Tibial artery (tissue), 4 donors: ENCODE data around the gene CFD.
"Not testable (repeated sequence)": the region's sequence is repeated elsewhere in the genome, so short reads cannot be mapped to it uniquely, and the experiment has no call there.

Experiments used
- DNase-seq, 2 donors: peaks; one replicate each; pipeline ENCODE4 v3.0.0-alpha.2; 2019
- H3K27ac ChIP-seq, 2 donors: fragments of 200-600 bp; sonication (generic) in 1 of 2; 1 replicate in 1 of 2; 2 replicates in 1 of 2; pipeline ENCODE4 v1.5.1; 2018 to 2019; ENCODE audit warnings: mild to moderate bottlenecking in 1 of 2
- H3K27me3 ChIP-seq, 2 donors: fragments of 200-600 bp; sonication (generic) in 1 of 2; one replicate each; pipeline versions ENCODE4 v1.5.1 to v1.6.0; 2016 to 2019
- H3K36me3 ChIP-seq, 3 donors: fragments of 200-600 bp; sonication (generic) in 2 of 3; one replicate each; pipeline ENCODE4 v1.5.1; 2016 to 2019; ENCODE audit warnings: mild to moderate bottlenecking in 2 of 3
- H3K4me1 ChIP-seq, 4 donors: fragments of 200-600 bp; sonication (generic) in 2 of 4; 1 replicate in 3 of 4; 2 replicates in 1 of 4; pipeline ENCODE4 v1.5.1; 2016 to 2019
- H3K4me3 ChIP-seq, 2 donors: fragments of 200-600 bp; sonication (generic) in 1 of 2; 1 replicate in 1 of 2; 2 replicates in 1 of 2; pipeline ENCODE4 v1.5.1; 2018 to 2019; ENCODE audit warnings: mild to moderate bottlenecking in 2 of 2
- H3K9me3 ChIP-seq, 3 donors: fragments of 200-600 bp; sonication (generic) in 1 of 3; one replicate each; pipeline ENCODE4 v1.5.1; 2016 to 2019
- CTCF ChIP-seq, 2 experiments: fragments of 200-600 bp in 1 of 2; fragments of 450-650 bp in 1 of 2; IDR thresholded peaks; one replicate each; pipeline ENCODE4 v1.5.1; 2017 to 2019; ENCODE audit warnings: antibody characterized with exemption in 2 of 2, mild to moderate bottlenecking in 1 of 2, moderate library complexity in 1 of 2
- intact Hi-C: fragments of 100-400 bp; cut with DNase I; formaldehyde crosslinking; loops from one replicate; pipeline ENCODE4 v1.15.0; 2023; ENCODE audit warnings: low total_unique reads

Gene CFD

DNA sequence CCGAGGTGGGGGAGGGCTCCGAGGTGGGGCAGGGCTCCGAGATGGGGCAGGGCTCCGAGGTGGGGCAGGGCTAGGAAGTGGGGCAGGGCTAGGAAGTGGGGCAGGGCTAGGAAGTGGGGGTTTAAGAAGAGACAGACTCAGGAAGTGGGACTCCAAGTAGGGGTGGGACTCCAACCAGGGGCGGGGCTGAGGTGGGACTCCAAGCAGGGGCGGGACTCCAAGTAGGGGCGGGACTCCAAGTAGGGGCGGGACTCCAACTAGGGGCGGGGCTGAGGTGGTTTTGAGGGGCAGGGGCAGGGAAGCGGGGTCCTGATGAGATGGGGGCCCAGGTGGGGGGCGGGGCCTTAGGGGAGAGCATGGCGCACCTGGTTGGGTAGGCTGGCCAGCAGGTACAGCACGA is 13.6 kb downstream of the CFD start:
- H3K27me3 ChIP-seq, result no peaks in the 10 kb centered on the region
- intact Hi-C loops, result no loop called here
- TF ChIP-seq CTCF (IDR thresholded peaks at IDR 0.05), result no peak
- no peak for DNase-seq
- H3K4me1 ChIP-seq, result peaks cover 0 to 16% (median 10%) of the 10 kb centered on the region in 4 donors
- H3K27ac ChIP-seq, result no peak overlapping the region
- H3K9me3 ChIP-seq, result no peaks in the 10 kb centered on the region
- H3K4me3 ChIP-seq, result no peak overlapping the region
- peaks cover 37 to 90% (median 66%) of the 10 kb centered on the region in 3 donors for H3K36me3 ChIP-seq

GRCh38 chr19:873561-874041 is 14.1 kb downstream of the CFD start:
- no peak overlapping the region for H3K27ac ChIP-seq
- peaks cover 36 to 90% (median 61%) of the 10 kb centered on the region in 3 donors for H3K36me3 ChIP-seq
- no peak overlapping the region for H3K4me3 ChIP-seq
- DNase-seq, result no peak
- peaks cover 0 to 15% (median 9%) of the 10 kb centered on the region in 4 donors for H3K4me1 ChIP-seq
- intact Hi-C loops, result no loop called here
- H3K27me3 ChIP-seq, result no peaks in the 10 kb centered on the region
- H3K9me3 ChIP-seq, result no peaks in the 10 kb centered on the region
- TF ChIP-seq CTCF (IDR thresholded peaks at IDR 0.05), result no peak

GRCh38 chr19:875265-875879 is 15.9 kb downstream of the CFD start:
- no peak for DNase-seq
- no peaks in the 10 kb centered on the region for H3K27me3 ChIP-seq
- H3K4me1 ChIP-seq, result peaks cover 0 to 8% (median 0%) of the 10 kb centered on the region in 4 donors
- no peak overlapping the region for H3K27ac ChIP-seq
- H3K4me3 ChIP-seq, result no peak overlapping the region
- intact Hi-C loops, result no loop called here
- peaks cover 44 to 90% (median 68%) of the 10 kb centered on the region in 3 donors for H3K36me3 ChIP-seq
- TF ChIP-seq CTCF (IDR thresholded peaks at IDR 0.05), result no peak
- H3K9me3 ChIP-seq, result no peaks in the 10 kb centered on the region

DNA sequence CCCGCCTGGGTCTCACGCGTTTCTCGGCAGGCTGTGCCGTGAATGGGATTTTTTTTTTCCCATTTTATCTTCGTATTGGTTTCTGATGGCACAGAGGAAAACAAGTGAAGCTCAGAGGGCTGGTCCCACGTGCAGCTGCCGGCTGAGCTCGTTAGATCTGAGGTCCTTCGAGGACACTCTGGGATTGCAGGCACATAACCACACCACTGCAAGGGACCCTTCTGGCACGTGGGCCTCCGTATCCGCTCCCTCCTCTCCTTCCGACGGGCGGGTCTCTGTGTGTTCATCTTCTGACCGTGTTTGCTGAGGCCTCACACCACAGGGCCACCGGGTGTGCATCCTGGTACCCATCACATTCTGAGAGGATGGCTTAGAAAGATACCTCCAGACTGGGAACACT is 16.6 kb downstream of the CFD start:
- Histone ChIP-seq H3K36me3 (peaks cover 44 to 90% (median 68%) of the 10 kb centered on the region in 3 donors), H3K9me3 (no peaks in the 10 kb centered on the region), H3K27me3 (no peaks in the 10 kb centered on the region), H3K27ac (no peak overlapping the region), H3K4me1 (peaks cover 0 to 8% (median 0%) of the 10 kb centered on the region in 4 donors), H3K4me3 (no peak overlapping the region)
- no peak for DNase-seq
- no peak for TF ChIP-seq CTCF (IDR thresholded peaks at IDR 0.05)
- intact Hi-C loops, result no loop called here

- Histone ChIP-seq H3K9me3 (no peaks in the 10 kb centered on the region), H3K36me3 (peaks cover 50 to 92% (median 72%) of the 10 kb centered on the region in 3 donors), H3K27me3 (no peaks in the 10 kb centered on the region), H3K4me1 (peaks cover 0 to 8% (median 0%) of the 10 kb centered on the region in 4 donors), H3K4me3 (no peak overlapping the region), H3K27ac (no peak overlapping the region)
- TF ChIP-seq CTCF (IDR thresholded peaks at IDR 0.05), result no peak
- no peak for DNase-seq
- intact Hi-C loops, result no loop called here
Measured at GRCh38 chr19:876780-877314, 17.4 kb downstream of the CFD start.

DNA sequence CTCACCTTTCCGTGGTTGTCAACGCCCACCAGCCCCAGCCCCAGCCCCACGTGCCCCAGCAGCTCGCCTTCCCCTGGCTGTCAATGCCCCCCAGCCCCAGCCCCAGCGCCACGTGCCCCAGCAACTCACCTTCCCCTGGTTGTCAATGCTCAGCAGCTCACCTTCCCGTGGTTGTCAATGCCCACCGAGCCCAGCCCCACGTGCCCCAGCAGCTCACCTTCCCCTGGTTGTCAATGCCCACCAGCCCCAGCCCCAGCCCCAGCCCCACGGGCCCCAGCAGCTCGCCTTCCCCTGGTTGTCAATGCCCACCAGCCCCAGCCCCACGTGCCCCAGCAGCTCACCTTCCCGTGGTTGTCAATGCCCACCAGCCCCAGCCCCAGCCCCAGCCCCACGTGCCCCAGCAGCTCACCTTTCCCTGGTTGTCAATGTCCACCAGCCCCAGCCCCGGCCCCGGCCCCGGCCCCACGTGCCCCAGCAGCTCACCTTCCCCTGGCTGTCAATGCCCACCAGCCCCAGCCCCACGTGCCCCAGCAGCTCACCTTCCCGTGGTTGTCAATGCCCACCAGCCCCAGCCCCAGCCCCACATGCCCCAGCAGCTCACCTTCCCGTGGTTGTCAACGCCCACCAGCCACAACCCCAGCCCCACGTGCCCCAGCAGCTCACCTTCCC is 18.7 kb downstream of the CFD start:
- H3K9me3 ChIP-seq, intact Hi-C loops, H3K27me3 ChIP-seq, DNase-seq, H3K4me1 ChIP-seq, H3K4me3 ChIP-seq, H3K27ac ChIP-seq: not testable (repeated sequence)
- H3K36me3 ChIP-seq, result peaks cover 53 to 96% (median 84%) of the 10 kb centered on the region in 3 donors

DNA sequence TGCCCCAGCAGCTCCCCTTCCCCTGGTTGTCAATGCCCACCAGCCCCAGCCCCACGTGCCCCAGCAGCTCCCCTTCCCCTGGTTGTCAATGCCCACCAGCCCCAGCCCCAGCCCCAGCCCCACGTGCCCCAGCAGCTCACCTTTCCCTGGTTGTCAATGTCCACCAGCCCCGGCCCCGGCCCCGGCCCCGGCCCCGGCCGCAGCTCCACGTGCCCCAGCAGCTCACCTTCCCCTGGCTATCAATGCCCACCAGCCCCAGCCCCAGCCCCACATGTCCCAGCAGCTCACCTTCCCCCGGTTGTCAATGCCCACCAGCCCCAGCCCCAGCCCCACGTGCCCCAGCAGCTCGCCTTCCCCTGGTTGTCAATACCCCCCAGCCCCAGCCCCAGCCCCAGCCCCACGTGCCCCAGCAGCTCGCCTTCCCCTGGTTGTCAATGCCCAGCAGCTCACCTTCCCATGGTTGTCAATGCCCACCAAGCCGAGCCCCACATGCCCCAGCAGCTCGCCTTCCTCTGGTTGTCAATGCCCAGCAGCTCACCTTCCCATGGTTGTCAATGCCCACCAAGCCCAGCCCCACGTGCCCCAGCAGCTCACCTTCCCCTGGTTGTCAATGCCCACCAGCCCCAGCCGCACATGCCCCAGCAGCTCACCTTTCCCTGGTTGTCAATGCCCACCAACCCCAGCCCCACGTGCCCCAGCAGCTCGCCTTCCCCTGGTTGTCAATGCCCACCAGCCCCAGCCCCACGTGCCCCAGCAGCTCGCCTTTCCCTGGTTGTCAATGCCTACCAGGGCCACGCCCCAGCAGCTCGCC is 19.5 kb downstream of the CFD start:
- H3K27ac ChIP-seq, H3K27me3 ChIP-seq, intact Hi-C loops, H3K4me3 ChIP-seq, H3K4me1 ChIP-seq, H3K9me3 ChIP-seq, DNase-seq: not testable (repeated sequence)
- peaks cover 54 to 96% (median 84%) of the 10 kb centered on the region in 3 donors for H3K36me3 ChIP-seq
